NOMO-1 (cell line): ENCODE measurements around the gene TP53I11.
A peak's percentile ranks its signal among the peaks of the same experiment; 100 is the strongest.

Experiments used
- DNase-seq, 2 experiments: peaks; one replicate each; lab custom pipeline; 2025; ENCODE audit not compliant: unreplicated experiment in 2 of 2; lab: John Stamatoyannopoulos, UW

Gene TP53I11

GRCh38 chr11:44979543-44980399 is 29.1 kb upstream of the TP53I11 start:
- DNase-seq, result no peak

- DNase-seq, result no peak
Observed at GRCh38 chr11:44978961-44979331, 28.3 kb upstream of the TP53I11 start.

- no peak for DNase-seq
Observed at GRCh38 chr11:44978274-44978960, 27.7 kb upstream of the TP53I11 start.

- DNase-seq, result peak in 1 of 2 experiments; percentile 9
Observed at GRCh38 chr11:44977493-44977984, 26.9 kb upstream of the TP53I11 start.

GRCh38 chr11:44976576-44976975 is 25.9 kb upstream of the TP53I11 start:
- DNase-seq, result no peak

GRCh38 chr11:44974402-44975000 is 23.8 kb upstream of the TP53I11 start:
- no peak for DNase-seq

- no peak for DNase-seq
Observed at GRCh38 chr11:44973632-44974401, 23.1 kb upstream of the TP53I11 start.

- DNase-seq, result no peak
Observed at GRCh38 chr11:44972746-44973435, 22.2 kb upstream of the TP53I11 start.

GRCh38 chr11:44971185-44971584 is 20.5 kb upstream of the TP53I11 start:
- DNase-seq, result no peak

GRCh38 chr11:44970293-44970692 is 19.6 kb upstream of the TP53I11 start:
- DNase-seq, result peak; percentile 80 to 93

GRCh38 chr11:44969651-44970252 is 19.1 kb upstream of the TP53I11 start:
- no peak for DNase-seq

GRCh38 chr11:44968510-44968909 is 17.8 kb upstream of the TP53I11 start:
- DNase-seq, result no peak

GRCh38 chr11:44967930-44968496 is 17.3 kb upstream of the TP53I11 start:
- no peak for DNase-seq

GRCh38 chr11:44966694-44967093 is 16.0 kb upstream of the TP53I11 start:
- DNase-seq, result no peak

- peak in 1 of 2 experiments; percentile 16 for DNase-seq
Observed at GRCh38 chr11:44964526-44965209, 14.0 kb upstream of the TP53I11 start.

GRCh38 chr11:44963948-44964347 is 13.3 kb upstream of the TP53I11 start:
- DNase-seq, result no peak

- no peak for DNase-seq
Observed at GRCh38 chr11:44963136-44963535, 12.5 kb upstream of the TP53I11 start.

- DNase-seq, result no peak
Observed at GRCh38 chr11:44962464-44962863, 11.8 kb upstream of the TP53I11 start.
